BLaER1 treated with 17β-estradiol and CSF1 and Interleukin-3, amounts not matched to agents 10 nM and 100 nM (cell line): ENCODE measurements around the gene CCL18.
"Not testable (repeated sequence)": the region's sequence is repeated elsewhere in the genome, so short reads cannot be mapped to it uniquely, and the experiment has no call there.

ENCODE experiments used
- H3K27ac ChIP-seq, 11 experiments: shearing (Covaris generic); formaldehyde crosslinking; 2 replicates each; pipeline ENCODE4 v1.8.1; 2022
- H3K27me3 ChIP-seq, 11 experiments: shearing (Covaris generic); formaldehyde crosslinking; 2 replicates each; pipeline ENCODE4 v1.8.1; 2022
- H3K36me3 ChIP-seq, 11 experiments: shearing (Covaris generic); formaldehyde crosslinking; 2 replicates each; pipeline ENCODE4 v1.8.1; 2022
- H3K4me1 ChIP-seq, 10 experiments: shearing (Covaris generic); formaldehyde crosslinking; 2 replicates each; pipeline ENCODE4 v1.8.1; 2022
- H3K4me2 ChIP-seq, 11 experiments: shearing (Covaris generic); formaldehyde crosslinking; 2 replicates each; pipeline ENCODE4 v1.8.1; 2022
- H3K4me3 ChIP-seq, 10 experiments: shearing (Covaris generic); formaldehyde crosslinking; 2 replicates each; pipeline ENCODE4 v1.8.1; 2022
- H3K9ac ChIP-seq, 11 experiments: shearing (Covaris generic); formaldehyde crosslinking; 2 replicates each; pipeline ENCODE4 v1.8.1; 2022
- H3K9me3 ChIP-seq, 11 experiments: shearing (Covaris generic); formaldehyde crosslinking; replicated peaks in 1 of 11; 2 replicates each; pipeline ENCODE4 v1.8.1; 2022
- H4K20me1 ChIP-seq, 11 experiments: shearing (Covaris generic); formaldehyde crosslinking; 2 replicates each; pipeline ENCODE4 v1.8.1; 2022
- Cebpa-rat ChIP-seq, 11 experiments: shearing (Covaris generic); IDR thresholded peaks; 2 replicates each; pipeline ENCODE4 v1.8.1; 2022

Gene CCL18

GRCh38 chr17:36117505-36118382 is 53.7 kb downstream of the CCL18 start:
- peak overlapping the region in 2 of 11 experiments; percentile 37 to 45; a peak in 4 of 22 replicates for H3K4me2 ChIP-seq
- no peak overlapping the region for H3K4me3 ChIP-seq
- H4K20me1 ChIP-seq: no peaks in the 10 kb centered on the region
- no peaks in the 10 kb centered on the region for H3K27me3 ChIP-seq
- 0 out of 22 replicates have a peak, but pooled peaks cover 0 to 1% (median 0%) of the 10 kb centered on the region in 11 experiments for H3K36me3 ChIP-seq
- H3K4me1 ChIP-seq: peaks cover 0 to 21% (median 0%) of the 10 kb centered on the region in 10 experiments; a peak in 4 of 20 replicates
- no peak overlapping the region for H3K27ac ChIP-seq
- H3K9me3 ChIP-seq: peaks cover 5 to 60% (median 27%) of the 10 kb centered on the region in 11 experiments
- no peak for TF ChIP-seq Cebpa-rat (IDR thresholded peaks at IDR 0.05)
- H3K9ac ChIP-seq: no peak overlapping the region

GRCh38 chr17:36118477-36119353 is 54.6 kb downstream of the CCL18 start:
- peak overlapping the region in 2 of 11 experiments; percentile 37 to 45; a peak in 2 of 22 replicates for H3K4me2 ChIP-seq
- H3K4me3 ChIP-seq: no peak overlapping the region
- peaks cover 0 to 21% (median 0%) of the 10 kb centered on the region in 10 experiments; a peak in 4 of 20 replicates for H3K4me1 ChIP-seq
- no peaks in the 10 kb centered on the region for H4K20me1 ChIP-seq
- TF ChIP-seq Cebpa-rat (IDR thresholded peaks at IDR 0.05): no peak
- no peaks in the 10 kb centered on the region for H3K27me3 ChIP-seq
- no peak overlapping the region for H3K27ac ChIP-seq
- H3K9me3 ChIP-seq: peaks cover 1 to 55% (median 19%) of the 10 kb centered on the region in 11 experiments; a peak in 19 of 22 replicates
- H3K9ac ChIP-seq: no peak overlapping the region
- H3K36me3 ChIP-seq: no peaks in the 10 kb centered on the region

GRCh38 chr17:36120221-36120620 is 56.1 kb downstream of the CCL18 start:
- H3K9me3 ChIP-seq: peaks cover 12 to 57% (median 23%) of the 10 kb centered on the region in 11 experiments
- no peak for TF ChIP-seq Cebpa-rat (IDR thresholded peaks at IDR 0.05)
- H3K9ac ChIP-seq: no peak overlapping the region
- peaks cover 0 to 21% (median 0%) of the 10 kb centered on the region in 10 experiments; a peak in 4 of 20 replicates for H3K4me1 ChIP-seq
- no peak overlapping the region for H3K4me2 ChIP-seq
- no peaks in the 10 kb centered on the region for H4K20me1 ChIP-seq
- H3K4me3 ChIP-seq: no peak overlapping the region
- peaks cover 0 to 6% (median 2%) of the 10 kb centered on the region in 11 experiments; a peak in 7 of 22 replicates for H3K36me3 ChIP-seq
- H3K27me3 ChIP-seq: no peaks in the 10 kb centered on the region
- no peak overlapping the region for H3K27ac ChIP-seq

- Histone ChIP-seq H3K9me3 (peaks cover 21 to 66% (median 32%) of the 10 kb centered on the region in 11 experiments), H3K36me3 (peaks cover 0 to 13% (median 6%) of the 10 kb centered on the region in 11 experiments; a peak in 8 of 22 replicates), H3K4me1 (peaks cover 0 to 21% (median 0%) of the 10 kb centered on the region in 10 experiments; a peak in 4 of 20 replicates)
- not testable (repeated sequence) for H4K20me1 ChIP-seq, H3K4me2 ChIP-seq, H3K27ac ChIP-seq, H3K4me3 ChIP-seq, H3K9ac ChIP-seq, H3K27me3 ChIP-seq
Observed at GRCh38 chr17:36121099-36121498, 57.0 kb downstream of the CCL18 start.
